Neural progenitor cell (in vitro differentiated cells): ENCODE measurements around the gene MESP2. TPM values are rescaled to one million over a fixed set of nuclear protein-coding genes. Genes with fewer than 3 reads are reported as not detected.
A peak's percentile ranks its signal among the peaks of the same experiment; 100 is the strongest.

ENCODE experiments used
- DNase-seq: peaks from one replicate; pipeline ENCODE4 v3.0.0-alpha.2; 2016; ENCODE audit warnings: low spot score
- H2AFZ ChIP-seq: fragments of 200-600 bp; sonication (generic); replicated peaks from 2 replicates; pipeline ENCODE4 v1.6.1; 2016; ENCODE audit warnings: antibody characterized with exemption
- H3F3A ChIP-seq: fragments of 200-600 bp; sonication (generic); 2 replicates; pipeline ENCODE4 v1.6.1; 2016; ENCODE audit warnings: antibody characterized with exemption, low read depth
- H3K27ac ChIP-seq: fragments of 200-600 bp; sonication (generic); 2 replicates; pipeline ENCODE4 v1.5.1; 2016; ENCODE audit warnings: mild to moderate bottlenecking
- H3K27me3 ChIP-seq: fragments of 200-600 bp; sonication (generic); 2 replicates; pipeline ENCODE4 v1.6.1; 2016; ENCODE audit warnings: mild to moderate bottlenecking, moderate library complexity
- H3K36me3 ChIP-seq: fragments of 200-600 bp; sonication (generic); 2 replicates; pipeline ENCODE4 v1.5.1; 2016
- H3K4me1 ChIP-seq: fragments of 200-600 bp; sonication (generic); 2 replicates; pipeline ENCODE4 v1.6.1; 2016; ENCODE audit warnings: mixed run types
- H3K4me2 ChIP-seq: fragments of 200-600 bp; sonication (generic); 2 replicates; pipeline ENCODE4 v1.6.1; 2016
- H3K4me3 ChIP-seq: fragments of 200-600 bp; sonication (generic); 2 replicates; pipeline ENCODE4 v1.5.1; 2016
- H3K79me2 ChIP-seq: fragments of 200-600 bp; sonication (generic); 2 replicates; pipeline ENCODE4 v1.6.1; 2016; ENCODE audit warnings: low read depth
- H3K9ac ChIP-seq: fragments of 200-600 bp; sonication (generic); 2 replicates; pipeline ENCODE4 v1.6.1; 2016
- H3K9me3 ChIP-seq: fragments of 200-600 bp; sonication (generic); 2 replicates; pipeline ENCODE4 v1.5.1; 2016; ENCODE audit warnings: low read depth
- H4K20me1 ChIP-seq: fragments of 200-600 bp; sonication (generic); 2 replicates; pipeline ENCODE4 v1.6.1; 2016; ENCODE audit warnings: low read depth
- H3K27ac Mint-ChIP-seq: 3 replicates; pipeline ENCODE4 v1.8.0; 2021; ENCODE audit warnings: mixed read lengths
- H3K27me3 Mint-ChIP-seq: 2 replicates; pipeline ENCODE4 v1.8.0; 2022; ENCODE audit warnings: low read depth, mild to moderate bottlenecking, inconsistent platforms, moderate library complexity, mixed read lengths; ENCODE audit not compliant: insufficient read depth
- H3K36me3 Mint-ChIP-seq: 3 replicates; pipeline ENCODE4 v1.8.0; 2021; ENCODE audit warnings: mixed read lengths
- H3K4me1 Mint-ChIP-seq: 3 replicates; pipeline ENCODE4 v1.8.0; 2021; ENCODE audit warnings: mixed read lengths
- H3K4me3 Mint-ChIP-seq: 3 replicates; pipeline ENCODE4 v1.8.0; 2021; ENCODE audit warnings: mild to moderate bottlenecking, moderate library complexity, mixed read lengths
- H3K9me3 Mint-ChIP-seq: 3 replicates; pipeline ENCODE4 v1.8.0; 2020; ENCODE audit warnings: mixed read lengths
- EZH2 ChIP-seq: fragments of 200-600 bp; sonication (generic); IDR thresholded peaks from 2 replicates; pipeline ENCODE4 v1.6.1; 2017; ENCODE audit warnings: antibody characterized with exemption, mild to moderate bottlenecking, moderate library complexity
- EZH2phosphoT487 ChIP-seq: fragments of 200-600 bp; sonication (generic); IDR thresholded peaks from 2 replicates; pipeline ENCODE4 v1.6.1; 2017; ENCODE audit warnings: antibody characterized with exemption
- total RNA-seq: library from RNA; depleted of rRNA; stranded (reverse); fragments of >200 nt; gene quantifications from 2 replicates; pipeline ENCODE4 v1.2.3, GENCODE V29; 2015; ENCODE audit warnings: low replicate concordance
- TF ChIP-seq, protein P1 (sequence below): fragments of 200-600 bp; sonication (generic); IDR thresholded peaks from 2 replicates; pipeline ENCODE4 v1.5.1; 2017; ENCODE audit warnings: antibody characterized with exemption, mild to moderate bottlenecking

Gene MESP2
- total RNA-seq, 1 donor from 2014 or later, result not detected

- DNase-seq, result no peak
- H3K4me3 ChIP-seq, result no peak overlapping the region
- no peak overlapping the region for H3K9ac ChIP-seq
- H3K4me1 Mint-ChIP-seq, result peaks cover 10% of the 10 kb centered on the region
- TF ChIP-seq, protein P1, sequence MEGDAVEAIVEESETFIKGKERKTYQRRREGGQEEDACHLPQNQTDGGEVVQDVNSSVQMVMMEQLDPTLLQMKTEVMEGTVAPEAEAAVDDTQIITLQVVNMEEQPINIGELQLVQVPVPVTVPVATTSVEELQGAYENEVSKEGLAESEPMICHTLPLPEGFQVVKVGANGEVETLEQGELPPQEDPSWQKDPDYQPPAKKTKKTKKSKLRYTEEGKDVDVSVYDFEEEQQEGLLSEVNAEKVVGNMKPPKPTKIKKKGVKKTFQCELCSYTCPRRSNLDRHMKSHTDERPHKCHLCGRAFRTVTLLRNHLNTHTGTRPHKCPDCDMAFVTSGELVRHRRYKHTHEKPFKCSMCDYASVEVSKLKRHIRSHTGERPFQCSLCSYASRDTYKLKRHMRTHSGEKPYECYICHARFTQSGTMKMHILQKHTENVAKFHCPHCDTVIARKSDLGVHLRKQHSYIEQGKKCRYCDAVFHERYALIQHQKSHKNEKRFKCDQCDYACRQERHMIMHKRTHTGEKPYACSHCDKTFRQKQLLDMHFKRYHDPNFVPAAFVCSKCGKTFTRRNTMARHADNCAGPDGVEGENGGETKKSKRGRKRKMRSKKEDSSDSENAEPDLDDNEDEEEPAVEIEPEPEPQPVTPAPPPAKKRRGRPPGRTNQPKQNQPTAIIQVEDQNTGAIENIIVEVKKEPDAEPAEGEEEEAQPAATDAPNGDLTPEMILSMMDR, result no peak
- TF ChIP-seq EZH2phosphoT487 (no peak), EZH2 (no peak)
- H3K27ac ChIP-seq, result no peak overlapping the region
- no peaks in the 10 kb centered on the region for H3K9me3 ChIP-seq
- no peaks in the 10 kb centered on the region for H4K20me1 ChIP-seq
- H3K4me2 ChIP-seq, result no peak overlapping the region
- H3K36me3 ChIP-seq, result no peaks in the 10 kb centered on the region
- peak overlapping the region; percentile 74 for H3K27ac Mint-ChIP-seq
- H3F3A ChIP-seq, result no peaks in the 10 kb centered on the region
- no peaks in the 10 kb centered on the region for H3K4me1 ChIP-seq
- no peaks in the 10 kb centered on the region for H3K9me3 Mint-ChIP-seq
- no peak overlapping the region for H2AFZ ChIP-seq
- peaks cover 6% of the 10 kb centered on the region for H3K27me3 ChIP-seq
- peaks cover 28% of the 10 kb centered on the region for H3K27me3 Mint-ChIP-seq
- H3K36me3 Mint-ChIP-seq, result no peaks in the 10 kb centered on the region
- H3K4me3 Mint-ChIP-seq, result no peak overlapping the region
- H3K79me2 ChIP-seq, result no peaks in the 10 kb centered on the region
Observed at GRCh38 chr15:89822611-89822950, 46.4 kb downstream of the MESP2 start.

GRCh38 chr15:89822951-89823711 is 47.0 kb downstream of the MESP2 start:
- Histone ChIP-seq H3K4me2 (no peak overlapping the region), H3K9me3 (no peaks in the 10 kb centered on the region), H3K27ac (no peak overlapping the region), H2AFZ (no peak overlapping the region), H4K20me1 (no peaks in the 10 kb centered on the region), H3K4me3 (no peak overlapping the region), H3F3A (no peaks in the 10 kb centered on the region), H3K4me1 (peaks cover 2% of the 10 kb centered on the region), H3K27me3 (peaks cover 2% of the 10 kb centered on the region), H3K36me3 (no peaks in the 10 kb centered on the region), H3K9ac (no peak overlapping the region), H3K79me2 (no peaks in the 10 kb centered on the region)
- Mint-ChIP-seq H3K9me3 (no peaks in the 10 kb centered on the region), H3K27me3 (peaks cover 28% of the 10 kb centered on the region), H3K36me3 (no peaks in the 10 kb centered on the region), H3K27ac (no peak overlapping the region), H3K4me3 (no peak overlapping the region), H3K4me1 (peaks cover 14% of the 10 kb centered on the region)
- DNase-seq, result no peak
- TF ChIP-seq EZH2phosphoT487 (no peak), EZH2 (no peak)
- TF ChIP-seq, protein P1, result no peak

DNA sequence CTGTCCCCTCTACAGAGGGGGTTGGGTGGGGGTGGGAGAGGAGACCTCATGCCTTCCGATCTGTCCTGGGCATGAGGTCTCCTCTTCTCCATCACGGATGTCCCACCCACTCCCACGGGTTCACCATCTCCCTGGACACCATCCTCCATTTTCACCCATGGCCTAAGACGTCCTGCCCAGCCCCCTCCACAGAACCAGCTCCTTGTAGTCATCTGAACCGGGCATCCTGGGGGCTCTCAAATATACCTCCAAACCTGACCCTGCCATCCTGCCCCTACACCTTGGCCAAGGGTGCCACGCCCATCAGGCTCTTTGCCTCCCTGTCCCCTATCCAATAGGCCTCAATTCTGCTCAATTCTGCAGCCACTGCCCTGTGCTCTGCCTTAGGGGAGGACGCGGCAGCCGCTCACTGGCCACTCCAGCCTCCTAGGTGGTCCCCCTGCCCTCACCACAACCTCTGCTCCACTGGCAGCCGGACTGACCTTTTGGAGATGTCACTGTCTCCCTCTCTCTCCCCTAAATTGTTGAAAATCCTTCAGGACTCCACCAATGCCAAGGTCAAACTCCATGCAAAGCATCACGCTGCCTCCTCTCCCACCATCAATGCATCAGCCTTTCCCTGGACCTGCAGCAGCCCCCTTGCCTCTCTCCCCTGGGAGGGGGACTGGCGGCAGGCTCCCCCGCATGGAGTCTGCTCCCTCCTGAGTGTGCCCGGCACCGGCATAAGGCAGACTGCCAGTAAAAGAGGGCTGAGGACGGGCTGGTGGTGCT is 47.9 kb downstream of the MESP2 start:
- no peaks in the 10 kb centered on the region for H3K9me3 ChIP-seq
- no peaks in the 10 kb centered on the region for H4K20me1 ChIP-seq
- H3K36me3 ChIP-seq, result no peaks in the 10 kb centered on the region
- peaks cover 8% of the 10 kb centered on the region for H3K4me1 ChIP-seq
- Mint-ChIP-seq H3K27ac (no peak overlapping the region), H3K36me3 (no peaks in the 10 kb centered on the region), H3K4me1 (peaks cover 23% of the 10 kb centered on the region), H3K9me3 (no peaks in the 10 kb centered on the region), H3K4me3 (no peak overlapping the region), H3K27me3 (peaks cover 28% of the 10 kb centered on the region)
- no peak overlapping the region for H3K4me2 ChIP-seq
- TF ChIP-seq EZH2, result no peak
- no peak for TF ChIP-seq EZH2phosphoT487
- TF ChIP-seq, protein P1, result no peak
- H2AFZ ChIP-seq, result no peak overlapping the region
- H3K27ac ChIP-seq, result no peak overlapping the region
- no peaks in the 10 kb centered on the region for H3K27me3 ChIP-seq
- DNase-seq, result no peak
- H3K9ac ChIP-seq, result no peak overlapping the region
- no peak overlapping the region for H3K4me3 ChIP-seq
- no peaks in the 10 kb centered on the region for H3K79me2 ChIP-seq
- no peaks in the 10 kb centered on the region for H3F3A ChIP-seq
